ENCODE data around the gene SUGCT. TPM values are rescaled to one million over a fixed set of nuclear protein-coding genes. Genes with fewer than 3 reads are reported as not detected.
"Not testable (repeated sequence)": the region's sequence is repeated elsewhere in the genome, so short reads cannot be mapped to it uniquely, and the experiment has no call there.

Gene SUGCT
- total and polyA plus RNA-seq, 3 donors from 2014 or later, result 7.1 to 9.8 (median 8.1) TPM

GRCh38 chr7:40156988-40157387 lies 22.2 kb downstream of the SUGCT start:
- no peak overlapping the region for H3K4me3 ChIP-seq

GRCh38 chr7:40162516-40162915 lies 27.7 kb downstream of the SUGCT start:
- intact Hi-C loops (cut with DNase I; ENCODE audit: low total_unique reads), result no loop called here
- 92 to 100% methylated on average over 2 of the region's 2 CpGs for WGBS, 2 donors
- no peak overlapping the region for H3K27ac ChIP-seq
- DNase-seq, result no peak
- H3K4me1 ChIP-seq, result no peaks in the 10 kb centered on the region
- TF ChIP-seq CTCF (IDR thresholded peaks at IDR 0.05), result no peak
- TF ChIP-seq POLR2A (IDR thresholded peaks at IDR 0.05), result no peak
- H3K27me3 ChIP-seq, result no peaks in the 10 kb centered on the region
- H3K9me3 ChIP-seq, result no peaks in the 10 kb centered on the region
- no peaks in the 10 kb centered on the region for H3K36me3 ChIP-seq (ENCODE audit: low read depth, missing control alignments)
- H3K4me3 ChIP-seq, result no peak overlapping the region

More at GRCh38 chr7:40156988-40157387, 22.2 kb downstream of the SUGCT start:
- Histone ChIP-seq H3K9me3 (no peaks in the 10 kb centered on the region), H3K36me3 (ENCODE audit: low read depth, missing control alignments) (no peaks in the 10 kb centered on the region), H3K4me1 (no peaks in the 10 kb centered on the region), H3K27ac (no peak overlapping the region), H3K27me3 (no peaks in the 10 kb centered on the region)
- TF ChIP-seq POLR2A (IDR thresholded peaks at IDR 0.05) (no peak), CTCF (IDR thresholded peaks at IDR 0.05) (no peak)
- no peak for DNase-seq
- intact Hi-C loops (cut with DNase I; ENCODE audit: low total_unique reads), result no loop called here
- 83 to 88% methylated on average over 4 of the region's 4 CpGs for WGBS, 2 donors

GRCh38 chr7:40165216-40165615 lies 30.4 kb downstream of the SUGCT start:
- no peak for DNase-seq
- Histone ChIP-seq H3K9me3 (no peaks in the 10 kb centered on the region), H3K36me3 (ENCODE audit: low read depth, missing control alignments) (no peaks in the 10 kb centered on the region), H3K27ac (no peak overlapping the region), H3K4me1 (no peaks in the 10 kb centered on the region), H3K27me3 (no peaks in the 10 kb centered on the region), H3K4me3 (no peak overlapping the region)
- WGBS, 2 donors, result 68 to 78% methylated on average over 1 of the region's 1 CpG
- TF ChIP-seq CTCF (IDR thresholded peaks at IDR 0.05), result no peak
- no peak for TF ChIP-seq POLR2A (IDR thresholded peaks at IDR 0.05)
- intact Hi-C loops (cut with DNase I; ENCODE audit: low total_unique reads), result no loop called here

- no peaks in the 10 kb centered on the region for H3K4me1 ChIP-seq
- H3K27ac ChIP-seq, result no peak overlapping the region
- H3K9me3 ChIP-seq, result no peaks in the 10 kb centered on the region
- intact Hi-C loops (cut with DNase I; ENCODE audit: low total_unique reads), result no loop called here
- no peaks in the 10 kb centered on the region for H3K36me3 ChIP-seq (ENCODE audit: low read depth, missing control alignments)
- DNase-seq, result no peak
- H3K4me3 ChIP-seq, result no peak overlapping the region
- TF ChIP-seq POLR2A (IDR thresholded peaks at IDR 0.05) (no peak), CTCF (IDR thresholded peaks at IDR 0.05) (no peak)
- H3K27me3 ChIP-seq, result no peaks in the 10 kb centered on the region
- 98 to 100% methylated on average over 2 to 3 of the region's 3 CpGs for WGBS, 2 donors
These were observed 32.5 kb downstream of the SUGCT start for GRCh38 chr7:40167291-40167690.

GRCh38 chr7:40168266-40168665 lies 33.5 kb downstream of the SUGCT start:
- H3K9me3 ChIP-seq; intact Hi-C loops (cut with DNase I; ENCODE audit: low total_unique reads); H3K27ac ChIP-seq; DNase-seq; H3K27me3 ChIP-seq; H3K36me3 ChIP-seq (ENCODE audit: low read depth, missing control alignments); H3K4me1 ChIP-seq; H3K4me3 ChIP-seq: not testable (repeated sequence)
- WGBS, 2 donors, result 96 to 100% methylated on average over 2 to 3 of the region's 3 CpGs

GRCh38 chr7:40173121-40173520 lies 38.3 kb downstream of the SUGCT start:
- intact Hi-C loops (cut with DNase I; ENCODE audit: low total_unique reads), result not testable (repeated sequence)
- 92 to 93% methylated on average over 13 of the region's 13 CpGs for WGBS, 2 donors

GRCh38 chr7:40175256-40175655 lies 40.5 kb downstream of the SUGCT start:
- H3K27me3 ChIP-seq; DNase-seq; H3K9me3 ChIP-seq; intact Hi-C loops (cut with DNase I; ENCODE audit: low total_unique reads); H3K4me1 ChIP-seq; H3K36me3 ChIP-seq (ENCODE audit: low read depth, missing control alignments); H3K4me3 ChIP-seq; H3K27ac ChIP-seq: not testable (repeated sequence)
- WGBS, 2 donors, result 94 to 95% methylated on average over 6 of the region's 6 CpGs

More at GRCh38 chr7:40173121-40173520, 38.3 kb downstream of the SUGCT start:
- H3K27me3 ChIP-seq; H3K9me3 ChIP-seq; H3K4me3 ChIP-seq; DNase-seq; H3K27ac ChIP-seq; H3K4me1 ChIP-seq; H3K36me3 ChIP-seq (ENCODE audit: low read depth, missing control alignments): not testable (repeated sequence)
